Measurements from ENCODE around the gene ERCC4. TPM values are rescaled to one million over a fixed set of nuclear protein-coding genes. Genes with fewer than 3 reads are reported as not detected.

ERCC4 gene
- total and polyA plus RNA-seq, 7 donors: 0.60 to 11.4 (median 7.7) TPM

GRCh38 chr16:13994239-13995106, 74.5 kb downstream of the ERCC4 start:
- H3K4me3 ChIP-seq: no peak overlapping the region
- TF ChIP-seq POLR2A (IDR thresholded peaks at IDR 0.05) (no peak), CTCF (IDR thresholded peaks at IDR 0.05) (no peak), POLR2AphosphoS5 (IDR thresholded peaks at IDR 0.05) (no peak), EP300 (IDR thresholded peaks at IDR 0.05) (no peak)
- H3K27me3 ChIP-seq: no peaks in the 10 kb centered on the region
- intact Hi-C loops (cut with DNase I): no loop called here
- no peaks in the 10 kb centered on the region for H3K36me3 ChIP-seq
- no peaks in the 10 kb centered on the region for H3K4me1 ChIP-seq
- H3K9me3 ChIP-seq: no peaks in the 10 kb centered on the region
- WGBS, 2 donors: 64 to 73% methylated on average over 14 of the region's 14 CpGs
- H3K27ac ChIP-seq: no peak overlapping the region
- no peak for DNase-seq

GRCh38 chr16:13995194-13995593, 75.2 kb downstream of the ERCC4 start:
- no peaks in the 10 kb centered on the region for H3K36me3 ChIP-seq
- no peak for DNase-seq
- no peak for TF ChIP-seq POLR2A (IDR thresholded peaks at IDR 0.05)
- no peak for TF ChIP-seq EP300 (IDR thresholded peaks at IDR 0.05)
- no peak for TF ChIP-seq CTCF (IDR thresholded peaks at IDR 0.05)
- TF ChIP-seq POLR2AphosphoS5 (IDR thresholded peaks at IDR 0.05): no peak
- H3K4me3 ChIP-seq: no peak overlapping the region
- intact Hi-C loops (cut with DNase I): no loop called here
- no peaks in the 10 kb centered on the region for H3K27me3 ChIP-seq
- 85 to 91% methylated on average over 1 of the region's 1 CpG for WGBS, 2 donors
- H3K27ac ChIP-seq: no peak overlapping the region
- H3K4me1 ChIP-seq: no peaks in the 10 kb centered on the region
- no peaks in the 10 kb centered on the region for H3K9me3 ChIP-seq

GRCh38 chr16:13996778-13997288, 76.9 kb downstream of the ERCC4 start:
- intact Hi-C loops (cut with DNase I): no loop called here
- H3K36me3 ChIP-seq: no peaks in the 10 kb centered on the region
- TF ChIP-seq EP300 (IDR thresholded peaks at IDR 0.05) (no peak), POLR2AphosphoS5 (IDR thresholded peaks at IDR 0.05) (no peak), POLR2A (IDR thresholded peaks at IDR 0.05) (no peak), CTCF (IDR thresholded peaks at IDR 0.05) (no peak)
- H3K27ac ChIP-seq: no peak overlapping the region
- no peak overlapping the region for H3K4me3 ChIP-seq
- 88 to 91% methylated on average over 11 of the region's 11 CpGs for WGBS, 2 donors
- no peak for DNase-seq
- H3K9me3 ChIP-seq: no peaks in the 10 kb centered on the region
- no peaks in the 10 kb centered on the region for H3K27me3 ChIP-seq
- H3K4me1 ChIP-seq: no peaks in the 10 kb centered on the region

- intact Hi-C loops (cut with DNase I): no loop called here
- Histone ChIP-seq H3K4me1 (peaks cover 0 to 3% (median under 1%) of the 10 kb centered on the region in 4 donors), H3K36me3 (no peaks in the 10 kb centered on the region), H3K27me3 (no peaks in the 10 kb centered on the region), H3K9me3 (no peaks in the 10 kb centered on the region), H3K27ac (no peak overlapping the region), H3K4me3 (no peak overlapping the region)
- TF ChIP-seq EP300 (IDR thresholded peaks at IDR 0.05) (no peak), CTCF (IDR thresholded peaks at IDR 0.05) (no peak), POLR2AphosphoS5 (IDR thresholded peaks at IDR 0.05) (no peak), POLR2A (IDR thresholded peaks at IDR 0.05) (no peak)
- no peak for DNase-seq
- 50 to 62% methylated on average over 4 of the region's 4 CpGs for WGBS, 2 donors
Measured at GRCh38 chr16:13997526-13997925, 77.6 kb downstream of the ERCC4 start.
